Activated CD8-positive, alpha-beta memory T cell treated with anti-CD3 and anti-CD28 coated beads, Interleukin-2, amount 50 U/mL, for 1 hour (primary cell): ENCODE data around the gene GDAP1L1.
"Not testable (repeated sequence)": the region's sequence is repeated elsewhere in the genome, so short reads cannot be mapped to it uniquely, and the experiment has no call there.

Experiments used
- DNase-seq: peaks from one replicate; pipeline ENCODE4 v3.0.0-alpha.2; 2020; ENCODE audit errors: extremely low read depth

GDAP1L1 gene

GRCh38 chr20:44219791-44220190 lies 27.3 kb upstream of the GDAP1L1 start:
- no peak for DNase-seq

- DNase-seq, result no peak
Observed at GRCh38 chr20:44221368-44221954, 25.6 kb upstream of the GDAP1L1 start.

- no peak for DNase-seq
Observed at GRCh38 chr20:44222027-44222426, 25.1 kb upstream of the GDAP1L1 start.

GRCh38 chr20:44222633-44223368 lies 24.3 kb upstream of the GDAP1L1 start:
- no peak for DNase-seq

DNA sequence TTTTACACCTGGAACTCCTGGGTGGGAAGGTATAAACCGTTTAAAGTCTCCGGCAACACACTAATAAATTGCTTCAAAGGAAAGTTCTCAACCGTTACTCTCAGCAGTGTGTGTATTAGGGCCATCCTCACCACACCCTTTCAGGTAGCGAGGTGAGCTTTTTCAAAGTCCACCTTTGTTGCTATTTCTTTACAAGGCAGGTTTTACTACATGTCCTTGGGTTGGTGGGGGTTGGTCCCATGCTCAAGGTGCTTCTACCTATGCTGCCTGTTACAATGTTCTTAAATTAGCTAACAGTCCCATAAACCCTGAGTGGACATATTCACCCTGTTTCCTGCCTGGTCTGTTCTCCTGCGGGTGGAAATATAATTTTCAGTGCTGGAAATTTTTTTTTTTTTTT lies 23.4 kb upstream of the GDAP1L1 start:
- no peak for DNase-seq

DNA sequence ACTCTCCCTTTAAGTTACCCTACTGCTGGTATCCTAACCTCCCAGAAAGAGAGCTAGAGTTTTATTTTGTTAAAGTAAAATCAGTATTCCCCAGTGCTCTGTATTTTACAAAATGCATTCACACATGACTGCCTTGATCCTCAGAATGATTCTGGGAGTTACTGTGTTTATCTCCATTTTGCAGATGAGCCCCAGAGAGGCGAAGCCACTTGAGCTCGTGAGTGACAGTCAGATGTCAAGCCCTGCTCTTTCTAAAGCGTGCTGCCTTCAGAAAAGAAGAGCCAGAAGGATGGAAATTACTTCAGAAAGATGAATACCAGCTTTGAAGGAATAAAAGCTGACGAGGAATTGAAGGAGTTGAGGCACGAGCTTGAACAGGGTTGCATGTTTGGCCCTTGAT lies 22.5 kb upstream of the GDAP1L1 start:
- DNase-seq, result no peak

DNA sequence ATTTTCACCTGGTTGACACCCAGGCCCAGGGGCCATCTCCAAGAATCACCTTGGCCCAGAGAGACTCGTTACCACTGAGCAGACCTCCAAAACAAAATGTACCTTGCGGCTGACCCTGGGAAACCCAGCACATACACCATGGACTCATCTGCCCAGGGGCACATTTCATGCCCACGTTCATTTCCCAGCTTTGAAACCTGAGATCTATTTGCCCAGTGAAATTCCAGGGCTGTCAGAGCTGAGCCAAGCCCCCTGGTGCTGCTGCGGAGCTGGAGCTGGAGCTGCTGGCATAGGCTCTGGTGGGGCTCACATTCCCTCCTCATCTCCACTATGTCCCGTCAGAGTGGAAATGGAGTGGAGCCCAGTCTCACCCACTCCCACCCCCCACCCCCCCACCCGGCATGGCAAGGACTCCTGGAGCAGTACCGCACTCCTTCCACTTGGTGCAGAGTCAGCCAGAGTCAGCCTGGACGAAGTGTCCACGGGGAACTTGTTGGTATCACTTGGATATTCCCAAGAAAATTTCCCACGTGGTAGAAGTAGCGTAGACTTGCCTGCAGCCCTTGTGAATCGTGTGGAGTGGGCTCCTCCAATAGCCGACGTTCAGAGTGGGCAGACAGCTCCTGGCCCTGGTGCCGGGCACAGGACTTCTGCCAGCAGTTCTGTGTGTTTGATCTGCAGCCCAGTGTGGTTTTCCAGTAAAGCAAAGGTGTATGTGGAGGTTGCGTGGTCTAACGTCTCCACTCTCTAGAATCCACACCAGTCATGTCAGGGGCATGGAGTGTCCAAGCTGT lies 18.4 kb upstream of the GDAP1L1 start:
- no peak for DNase-seq

DNA sequence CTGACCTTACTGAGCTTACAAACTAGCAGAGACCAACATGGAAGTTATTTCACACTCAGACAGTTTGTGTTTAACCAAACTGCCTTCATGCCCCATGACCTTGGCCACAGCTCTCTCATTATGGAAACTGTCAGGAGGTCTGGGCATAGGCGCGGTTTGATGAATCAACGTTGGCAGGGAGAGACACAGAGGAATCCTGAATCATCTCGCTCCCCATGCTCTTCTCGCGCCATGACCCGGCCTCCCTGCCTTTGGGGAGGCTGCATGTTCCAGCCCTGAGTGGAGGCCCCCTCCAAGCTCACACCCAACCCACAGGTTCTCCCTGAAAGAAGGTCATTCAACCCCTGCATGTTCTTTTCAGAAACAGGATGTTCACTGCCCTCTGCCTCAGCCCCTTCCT lies 15.9 kb upstream of the GDAP1L1 start:
- no peak for DNase-seq

DNA sequence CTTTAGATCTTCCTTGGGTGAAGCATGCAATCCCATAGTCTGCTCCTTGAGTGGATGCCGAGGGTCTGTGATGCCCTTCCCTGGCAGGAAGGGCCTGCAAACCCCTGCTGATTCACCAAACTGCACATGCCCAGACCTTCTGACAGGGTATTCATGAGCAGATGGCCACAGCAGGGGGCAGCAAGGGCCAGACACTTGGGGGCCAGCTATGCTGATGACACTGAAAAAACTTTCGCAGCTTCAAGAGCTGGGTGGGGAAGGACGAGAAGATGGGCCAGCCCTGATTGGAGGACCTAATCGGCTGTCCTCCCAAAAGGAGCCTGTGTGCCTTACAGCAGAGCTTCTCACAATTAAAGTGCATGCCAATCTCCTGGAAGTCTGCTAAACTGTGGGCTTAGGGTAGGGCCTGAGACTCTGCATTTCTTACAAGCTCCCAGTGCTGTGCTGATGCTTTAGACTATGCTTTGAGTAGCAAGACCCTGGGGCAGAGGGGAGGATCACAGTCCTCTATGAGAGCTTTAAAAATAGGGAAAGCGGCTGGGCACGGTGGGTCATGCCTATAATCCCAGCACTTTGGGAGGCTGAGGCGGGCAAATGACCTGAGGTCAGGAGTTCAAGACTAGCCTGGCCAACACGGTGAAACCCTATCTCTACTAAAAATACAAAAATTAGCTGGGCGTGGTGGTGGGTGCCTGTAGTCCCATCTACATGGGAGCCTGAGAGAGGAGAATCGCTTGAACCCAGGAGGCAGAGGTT lies 15.2 kb upstream of the GDAP1L1 start:
- no peak for DNase-seq

DNA sequence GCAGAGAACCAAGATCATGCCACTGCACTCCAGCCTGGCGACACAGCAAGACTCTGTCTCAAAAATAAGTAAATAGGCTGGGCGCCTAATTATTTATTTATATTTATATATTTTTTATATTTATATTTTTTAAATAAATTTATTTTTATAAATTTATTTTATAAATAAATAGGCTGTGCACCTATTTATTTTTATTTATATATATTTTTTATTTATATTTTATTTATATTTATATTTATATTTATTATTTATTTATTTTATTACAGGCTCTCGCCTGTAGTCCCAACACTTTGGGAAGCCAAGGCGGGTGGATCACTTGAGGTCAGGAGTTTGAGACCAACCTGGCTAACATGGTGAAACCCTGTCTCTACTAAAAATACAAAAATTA lies 14.6 kb upstream of the GDAP1L1 start:
- DNase-seq, result not testable (repeated sequence)

DNA sequence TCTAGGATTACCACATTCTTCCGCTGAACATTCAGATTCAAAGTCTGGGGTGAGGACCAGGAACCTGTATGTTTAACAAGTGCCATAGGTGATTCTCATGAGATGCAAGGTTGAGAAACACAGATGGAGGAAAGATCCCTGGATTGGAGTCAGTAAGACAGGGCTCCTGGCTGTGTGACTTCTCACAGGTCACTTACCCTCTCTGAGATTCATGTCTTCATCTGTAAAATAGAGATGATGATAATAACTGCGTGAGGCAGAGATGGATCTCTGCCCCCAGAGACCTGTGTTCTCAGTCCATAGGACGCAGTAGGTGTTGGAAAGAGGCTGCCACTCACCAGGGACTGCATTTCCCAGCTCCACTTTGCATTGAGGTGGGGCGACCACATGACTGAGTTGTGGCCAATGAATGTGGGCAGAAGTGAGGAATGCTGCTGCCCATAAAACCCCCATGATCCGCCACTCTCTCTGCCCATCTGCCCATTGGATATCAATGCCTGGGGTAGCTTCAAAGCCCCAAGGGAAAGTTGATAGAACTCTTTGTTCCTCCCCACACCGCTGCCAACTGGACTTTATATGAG lies 13.6 kb upstream of the GDAP1L1 start:
- DNase-seq, result no peak

DNA sequence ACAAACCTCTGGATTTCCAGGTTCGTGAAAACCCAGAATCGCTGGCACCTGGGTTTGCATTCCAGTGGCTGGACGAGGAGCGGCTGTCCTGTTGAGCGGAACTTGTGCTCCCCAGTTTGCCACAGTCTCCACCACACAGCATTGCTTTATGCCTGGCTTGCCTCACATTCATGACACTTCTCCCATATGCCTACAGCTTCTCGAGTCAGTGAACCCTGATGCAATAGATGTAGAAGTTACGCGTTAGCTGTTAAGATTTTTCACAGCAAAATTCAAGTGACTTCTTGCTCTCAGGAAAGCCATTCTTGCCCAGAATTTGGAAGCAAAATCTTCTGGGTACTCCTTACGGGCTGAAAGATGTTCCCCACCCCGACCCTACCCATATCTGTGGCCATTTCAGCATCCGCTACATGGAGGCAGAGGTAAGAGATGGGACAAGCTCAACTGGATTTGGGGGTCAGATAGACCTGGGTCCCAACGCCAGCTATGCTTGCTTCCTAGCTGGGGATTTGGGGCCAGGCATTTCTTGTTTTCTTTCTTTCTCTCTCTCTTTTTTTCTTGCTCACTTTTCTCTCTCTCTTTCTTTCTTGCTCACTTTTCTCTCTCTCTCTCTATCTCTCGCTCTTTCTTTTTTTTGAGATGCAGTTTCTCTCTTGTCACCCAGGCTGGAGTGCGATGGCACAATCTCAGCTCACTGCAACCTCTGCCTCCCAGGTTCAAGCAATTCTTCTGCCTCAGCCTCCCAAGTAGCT lies 12.4 kb upstream of the GDAP1L1 start:
- no peak for DNase-seq

GRCh38 chr20:44235702-44236101 lies 11.4 kb upstream of the GDAP1L1 start:
- DNase-seq, result no peak

GRCh38 chr20:44236840-44237239 lies 10.3 kb upstream of the GDAP1L1 start:
- not testable (repeated sequence) for DNase-seq

DNA sequence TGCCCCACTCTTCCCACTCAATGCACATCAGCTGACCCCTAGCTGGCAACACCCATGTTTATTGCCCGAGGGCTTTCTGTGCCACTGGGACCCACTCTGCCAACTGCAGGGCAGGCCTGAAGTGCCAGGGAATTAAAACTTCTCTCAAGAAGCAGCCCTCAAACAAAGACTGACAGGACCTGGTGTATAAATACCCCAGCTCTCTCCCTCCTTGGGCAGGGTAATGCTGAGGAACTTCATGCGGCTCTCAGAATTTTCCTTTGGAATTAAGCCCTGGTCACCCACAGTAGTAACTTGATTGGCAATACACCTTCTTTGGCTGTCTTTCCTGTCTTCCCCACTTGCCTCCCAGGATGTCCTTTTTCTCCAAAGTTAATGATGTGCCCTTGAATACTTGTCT lies 5.3 kb upstream of the GDAP1L1 start:
- no peak for DNase-seq

GRCh38 chr20:44245977-44246376 lies 1.1 kb upstream of the GDAP1L1 start:
- DNase-seq, result no peak

DNA sequence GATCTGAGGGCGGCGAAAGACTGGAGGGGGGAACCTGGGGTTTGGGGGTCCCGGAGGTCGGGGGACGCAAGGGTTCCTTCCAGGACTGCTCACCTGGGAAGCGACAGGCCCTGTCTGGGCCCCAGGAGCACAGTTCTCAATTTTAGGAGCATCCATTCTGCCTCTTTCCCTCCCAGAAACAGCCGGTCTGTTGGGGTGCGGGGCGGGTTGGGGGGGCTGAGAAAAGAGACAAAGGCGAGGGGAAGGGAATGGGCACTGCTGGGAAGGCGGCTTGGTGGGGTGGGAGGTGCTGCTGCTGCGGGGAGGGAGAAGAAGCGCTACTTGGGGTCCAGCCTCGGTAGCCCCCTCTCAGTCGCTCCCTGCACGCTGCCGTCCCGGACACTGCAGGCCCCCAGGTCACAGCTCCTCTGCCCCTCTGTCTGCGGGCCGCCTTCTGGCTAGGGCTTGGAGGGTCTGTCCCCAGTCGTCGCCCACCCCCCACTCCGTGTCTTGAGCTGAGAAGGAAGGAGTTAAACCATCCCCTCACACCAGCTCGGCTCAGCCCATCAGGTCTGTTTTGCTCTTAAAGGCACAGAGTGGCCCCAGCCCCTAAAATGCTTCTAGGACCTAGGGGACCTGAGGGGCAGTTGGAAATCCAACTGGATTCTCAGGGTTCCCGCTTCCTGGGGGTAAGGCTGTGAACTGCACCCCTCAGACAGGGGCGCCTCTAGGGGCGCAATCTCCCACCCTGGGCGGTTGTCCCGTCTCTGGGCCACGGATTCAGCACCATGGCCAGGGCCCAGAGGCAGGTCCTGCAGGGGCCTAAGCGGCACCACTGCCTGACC lies 690 bp downstream of the GDAP1L1 start:
- DNase-seq, result no peak

DNA sequence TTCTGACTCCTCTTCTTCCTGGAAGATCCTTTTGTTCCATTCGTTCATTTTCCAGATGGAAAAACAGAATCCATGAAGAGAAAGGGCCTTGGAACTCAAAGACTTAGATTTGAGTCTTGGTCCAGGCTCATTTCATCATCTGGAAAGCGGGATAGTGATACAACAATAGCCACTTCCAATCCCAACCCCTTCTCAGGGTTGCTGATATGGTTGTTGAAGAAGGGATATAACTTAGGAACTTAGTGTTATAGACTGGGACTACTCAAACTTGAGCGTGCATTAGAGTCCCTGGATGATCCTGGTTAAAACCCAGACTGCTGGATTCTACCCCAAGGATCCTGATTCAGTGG lies 1.3 kb downstream of the GDAP1L1 start:
- no peak for DNase-seq

GRCh38 chr20:44251284-44251683 lies 4.2 kb downstream of the GDAP1L1 start:
- no peak for DNase-seq

GRCh38 chr20:44253528-44253927 lies 6.4 kb downstream of the GDAP1L1 start:
- no peak for DNase-seq
